Tibial artery (tissue), 4 donors: Measurements from ENCODE around the gene SMTN.

ENCODE experiments used
- DNase-seq, 2 donors: peaks; one replicate each; pipeline ENCODE4 v3.0.0-alpha.2; 2019
- H3K27ac ChIP-seq, 2 donors: fragments of 200-600 bp; sonication (generic) in 1 of 2; 1 replicate in 1 of 2; 2 replicates in 1 of 2; pipeline ENCODE4 v1.5.1; 2018 to 2019; ENCODE audit warnings: mild to moderate bottlenecking in 1 of 2
- H3K27me3 ChIP-seq, 2 donors: fragments of 200-600 bp; sonication (generic) in 1 of 2; one replicate each; pipeline versions ENCODE4 v1.5.1 to v1.6.0; 2016 to 2019
- H3K36me3 ChIP-seq, 3 donors: fragments of 200-600 bp; sonication (generic) in 2 of 3; one replicate each; pipeline ENCODE4 v1.5.1; 2016 to 2019; ENCODE audit warnings: mild to moderate bottlenecking in 2 of 3
- H3K4me1 ChIP-seq, 4 donors: fragments of 200-600 bp; sonication (generic) in 2 of 4; 1 replicate in 3 of 4; 2 replicates in 1 of 4; pipeline ENCODE4 v1.5.1; 2016 to 2019
- H3K4me3 ChIP-seq, 2 donors: fragments of 200-600 bp; sonication (generic) in 1 of 2; 1 replicate in 1 of 2; 2 replicates in 1 of 2; pipeline ENCODE4 v1.5.1; 2018 to 2019; ENCODE audit warnings: mild to moderate bottlenecking in 2 of 2
- H3K9me3 ChIP-seq, 3 donors: fragments of 200-600 bp; sonication (generic) in 1 of 3; one replicate each; pipeline ENCODE4 v1.5.1; 2016 to 2019
- CTCF ChIP-seq, 2 experiments: fragments of 200-600 bp in 1 of 2; fragments of 450-650 bp in 1 of 2; IDR thresholded peaks; one replicate each; pipeline ENCODE4 v1.5.1; 2017 to 2019; ENCODE audit warnings: antibody characterized with exemption in 2 of 2, mild to moderate bottlenecking in 1 of 2, moderate library complexity in 1 of 2
- intact Hi-C: fragments of 100-400 bp; cut with DNase I; formaldehyde crosslinking; loops from one replicate; pipeline ENCODE4 v1.15.0; 2023; ENCODE audit warnings: low total_unique reads

The SMTN gene

GRCh38 chr22:31126869-31127175, 45.7 kb downstream of the SMTN start:
- Histone ChIP-seq H3K4me1 (peaks cover 0 to 16% (median 11%) of the 10 kb centered on the region in 4 donors), H3K9me3 (no peaks in the 10 kb centered on the region), H3K27ac (no peak overlapping the region), H3K27me3 (no peaks in the 10 kb centered on the region), H3K4me3 (no peak overlapping the region), H3K36me3 (no peaks in the 10 kb centered on the region)
- TF ChIP-seq CTCF (IDR thresholded peaks at IDR 0.05) = no peak
- intact Hi-C loops = no loop called here
- DNase-seq = no peak

GRCh38 chr22:31127181-31127772, 46.2 kb downstream of the SMTN start:
- Histone ChIP-seq H3K27me3 (no peaks in the 10 kb centered on the region), H3K9me3 (no peaks in the 10 kb centered on the region), H3K36me3 (no peaks in the 10 kb centered on the region), H3K4me1 (peaks cover 0 to 12% (median 8%) of the 10 kb centered on the region in 4 donors), H3K27ac (no peak overlapping the region), H3K4me3 (no peak overlapping the region)
- intact Hi-C loops = no loop called here
- no peak for TF ChIP-seq CTCF (IDR thresholded peaks at IDR 0.05)
- DNase-seq = no peak

- no peak for TF ChIP-seq CTCF (IDR thresholded peaks at IDR 0.05)
- H3K4me1 ChIP-seq = peaks cover 0 to 3% (median 1%) of the 10 kb centered on the region in 4 donors
- intact Hi-C loops = no loop called here
- H3K9me3 ChIP-seq = no peaks in the 10 kb centered on the region
- no peak overlapping the region for H3K27ac ChIP-seq
- no peak for DNase-seq
- H3K36me3 ChIP-seq = no peaks in the 10 kb centered on the region
- H3K4me3 ChIP-seq = no peak overlapping the region
- no peaks in the 10 kb centered on the region for H3K27me3 ChIP-seq
Measured at GRCh38 chr22:31128156-31128555, 47.0 kb downstream of the SMTN start.

- DNase-seq = no peak
- Histone ChIP-seq H3K27me3 (no peaks in the 10 kb centered on the region), H3K36me3 (peaks cover 0 to 7% (median 0%) of the 10 kb centered on the region in 3 donors), H3K4me1 (no peaks in the 10 kb centered on the region), H3K4me3 (no peak overlapping the region), H3K27ac (no peak overlapping the region), H3K9me3 (no peaks in the 10 kb centered on the region)
- TF ChIP-seq CTCF (IDR thresholded peaks at IDR 0.05) = no peak
- intact Hi-C loops = no loop called here
Measured at GRCh38 chr22:31130873-31131272, 49.8 kb downstream of the SMTN start.

- Histone ChIP-seq H3K36me3 (peaks cover 0 to 7% (median 0%) of the 10 kb centered on the region in 3 donors), H3K4me1 (no peaks in the 10 kb centered on the region), H3K27me3 (peaks cover 0 to 6% of the 10 kb centered on the region in 2 donors), H3K9me3 (no peaks in the 10 kb centered on the region), H3K27ac (no peak overlapping the region), H3K4me3 (no peak overlapping the region)
- TF ChIP-seq CTCF (IDR thresholded peaks at IDR 0.05) = no peak
- no peak for DNase-seq
- intact Hi-C loops = no loop called here
Measured at GRCh38 chr22:31133911-31134310, 52.8 kb downstream of the SMTN start.

- H3K27me3 ChIP-seq = peaks cover 0 to 9% of the 10 kb centered on the region in 2 donors
- intact Hi-C loops = no loop called here
Measured at GRCh38 chr22:31134688-31135087, 53.6 kb downstream of the SMTN start.

More at GRCh38 chr22:31134688-31135087, 53.6 kb downstream of the SMTN start:
- Histone ChIP-seq H3K27ac (no peak overlapping the region), H3K4me3 (no peak overlapping the region), H3K4me1 (no peaks in the 10 kb centered on the region), H3K36me3 (peaks cover 0 to 7% (median 0%) of the 10 kb centered on the region in 3 donors), H3K9me3 (no peaks in the 10 kb centered on the region)
- no peak for DNase-seq
- no peak for TF ChIP-seq CTCF (IDR thresholded peaks at IDR 0.05)
